PC-3 (cell line): ENCODE results near the gene KNG1.

Source experiments
- CTCF ChIP-seq: fragments of 300-600 bp; sonication (generic); conservative IDR thresholded peaks from 2 replicates; pipeline ENCODE4 v1.5.1; 2017; ENCODE audit warnings: antibody characterized with exemption, low read depth, mild to moderate bottlenecking, low read length
- EZH2 ChIP-seq: fragments of 300-600 bp; sonication (generic); IDR thresholded peaks from one replicate; pipeline ENCODE4 v1.6.1; 2017; ENCODE audit warnings: antibody characterized with exemption, mild to moderate bottlenecking, low read length; ENCODE audit not compliant: unreplicated experiment
- EZH2phosphoT487 ChIP-seq: fragments of 300-600 bp; sonication (generic); IDR thresholded peaks from 2 replicates; pipeline ENCODE4 v1.6.1; 2018; ENCODE audit warnings: mild to moderate bottlenecking, antibody characterized with exemption, low read length, borderline replicate concordance

GRCh38 chr3:186679151-186679550 lies 38.0 kb upstream of the KNG1 start:
- TF ChIP-seq CTCF (no peak), EZH2 (no peak), EZH2phosphoT487 (no peak)
